GM12891 (cell line): ENCODE data around the gene FAM89B.

Experiments
- POLR2A ChIP-seq: IDR thresholded peaks from 2 replicates; pipeline ENCODE4 v1.6.1; 2011; ENCODE audit warnings: low read depth, low read length, control low read depth
- POLR2AphosphoS5 ChIP-seq: IDR thresholded peaks from 2 replicates; pipeline ENCODE4 v1.6.1; 2011; ENCODE audit warnings: low read depth, low read length, control low read depth
- SPI1 ChIP-seq: IDR thresholded peaks from 2 replicates; pipeline ENCODE4 v1.6.1; 2011; ENCODE audit warnings: low read depth, low read length, control low read depth
- TAF1 ChIP-seq: IDR thresholded peaks from 2 replicates; pipeline ENCODE4 v1.6.1; 2011; ENCODE audit warnings: low read depth, low read length, control low read depth

DNA sequence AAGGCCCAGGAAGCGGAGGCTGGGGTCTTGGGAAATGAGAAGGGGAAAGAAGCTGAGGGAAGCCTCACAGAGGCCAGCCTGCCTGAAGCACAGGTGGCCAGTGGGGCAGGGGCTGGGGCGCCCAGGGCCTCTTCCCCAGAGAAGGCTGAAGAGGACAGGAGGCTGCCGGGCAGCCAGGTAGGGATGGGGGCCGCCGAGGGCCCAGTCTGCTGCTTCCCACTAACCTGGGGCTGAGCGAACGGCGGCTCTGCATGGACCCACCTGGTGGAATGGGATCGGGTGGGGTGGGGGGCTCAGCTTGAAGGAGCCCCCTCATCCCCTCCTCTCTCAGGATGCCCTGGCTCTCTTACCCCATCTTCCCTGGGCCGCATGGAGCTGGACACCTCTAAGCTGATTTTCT lies 11.3 kb downstream of the FAM89B start:
- TF ChIP-seq POLR2A (no peak), POLR2AphosphoS5 (no peak), TAF1 (no peak), SPI1 (no peak)
